ENCODE measurements around the gene CLEC7A. TPM values are rescaled to one million over a fixed set of nuclear protein-coding genes. Genes with fewer than 3 reads are reported as not detected.

The CLEC7A gene
- total and polyA plus RNA-seq, 8 donors: 0.60 to 8.5 (median 1.1) TPM

DNA sequence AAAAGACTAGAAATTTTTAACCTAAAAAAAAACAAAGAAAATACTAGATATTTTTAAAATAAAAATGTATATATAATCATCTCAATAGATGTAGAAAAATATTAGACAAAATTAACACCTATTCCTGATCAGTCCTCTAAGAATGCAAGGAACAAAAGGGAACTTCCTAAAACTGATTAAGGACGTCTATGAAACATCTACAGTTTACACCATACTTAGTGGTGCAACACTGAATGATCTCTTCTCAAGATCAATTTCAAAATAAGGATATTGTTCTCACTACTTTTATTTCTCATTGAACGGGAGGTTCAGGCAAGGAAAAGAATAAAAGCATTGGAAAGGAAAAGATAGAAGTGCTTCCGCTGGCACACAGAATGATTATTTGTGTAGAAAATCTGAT, 26.0 kb upstream of the CLEC7A start:
- WGBS, 2 donors: 64 to 76% methylated on average over 3 of the region's 3 CpGs
- Histone ChIP-seq H3K27ac (no peak overlapping the region), H3K27me3 (no peaks in the 10 kb centered on the region), H3K36me3 (no peaks in the 10 kb centered on the region), H3K9me3 (no peaks in the 10 kb centered on the region), H3K4me3 (no peak overlapping the region), H3K4me1 (peaks cover 0 to 5% (median 0%) of the 10 kb centered on the region in 3 donors)
- no peak for TF ChIP-seq CTCF (IDR thresholded peaks at IDR 0.05)
- DNase-seq (no peak), ATAC-seq (no peak), FAIRE-seq (no peak)
- intact Hi-C loops (cut with DNase I): loop anchor here in 1 of 3 donors (5.0 kb wide), 1 partner anchor 36 kb away; no protein-coding TSS in a partner anchor

- DNase-seq (no peak), ATAC-seq (peak in 2 of 4 donors; percentile 8 to 17), FAIRE-seq (no peak)
- TF ChIP-seq CTCF (IDR thresholded peaks at IDR 0.05): no peak
- no peaks in the 10 kb centered on the region for H3K9me3 ChIP-seq
- peak overlapping the region in 1 of 4 donors; percentile 68 for H3K27ac ChIP-seq
- H3K4me3 ChIP-seq: peak overlapping the region in 2 of 4 donors; percentile 46 to 71
- WGBS, 2 donors: 54 to 56% methylated on average over 6 of the region's 6 CpGs
- intact Hi-C loops (cut with DNase I): no loop called here
- no peaks in the 10 kb centered on the region for H3K27me3 ChIP-seq
- no peaks in the 10 kb centered on the region for H3K36me3 ChIP-seq
- peaks cover 0 to 5% (median 0%) of the 10 kb centered on the region in 3 donors for H3K4me1 ChIP-seq
These were observed 24.1 kb upstream of the CLEC7A start for GRCh38 chr12:10154145-10154496.

DNA sequence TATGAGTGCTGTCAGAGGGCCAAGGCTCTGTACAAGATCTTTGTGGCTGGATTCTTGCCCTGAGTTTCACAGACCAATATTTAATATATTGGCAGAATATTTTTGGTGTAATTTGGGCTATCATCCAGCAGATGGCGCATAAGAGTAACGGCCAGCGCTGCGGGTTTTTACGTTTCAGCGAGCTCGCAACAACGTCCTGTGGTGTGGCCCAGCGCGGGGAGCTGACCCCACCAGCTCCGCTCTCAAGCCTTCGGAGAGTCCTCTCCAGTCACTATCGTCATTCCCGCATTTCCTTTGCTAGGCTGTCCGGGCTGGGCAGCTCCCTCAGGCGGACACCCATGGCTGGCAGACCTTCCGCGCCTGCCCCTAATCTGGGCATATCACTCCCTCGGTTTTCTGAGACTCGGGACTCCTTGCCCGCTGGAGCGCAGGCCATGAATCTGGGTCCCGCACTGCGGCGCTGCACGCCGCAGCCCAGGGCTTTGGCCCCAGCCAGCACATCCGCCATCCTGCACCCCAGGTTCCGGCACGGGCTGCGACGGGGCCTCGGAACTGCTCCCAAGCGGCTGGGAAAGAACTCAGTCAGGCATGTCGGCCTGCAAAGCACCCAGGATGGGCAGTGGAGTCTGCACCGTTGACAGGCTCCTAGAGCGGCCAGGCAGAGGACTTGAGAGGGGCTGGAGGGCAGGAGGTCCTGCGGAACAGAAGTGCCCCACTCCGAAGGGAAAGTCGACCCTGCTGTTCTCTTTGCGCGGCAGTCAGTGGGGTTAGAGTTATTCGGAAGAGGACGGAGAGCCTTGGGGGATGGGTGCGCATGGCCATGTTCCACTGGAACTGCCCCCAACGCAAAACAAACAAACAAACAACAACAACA, 23.5 kb upstream of the CLEC7A start:
- Histone ChIP-seq H3K27ac (peak overlapping the region in 3 of 4 donors; percentile 50 to 70 (median 68)), H3K27me3 (no peaks in the 10 kb centered on the region), H3K36me3 (no peaks in the 10 kb centered on the region), H3K4me1 (peaks cover 0 to 5% (median 0%) of the 10 kb centered on the region in 3 donors), H3K4me3 (peak overlapping the region; percentile 24 to 71 (median 36)), H3K9me3 (no peaks in the 10 kb centered on the region)
- peak; percentile 84 to 96 (median 94) for ATAC-seq
- FAIRE-seq: no peak
- WGBS, 2 donors: 2 to 3% methylated on average over 46 of the region's 46 CpGs
- intact Hi-C loops (cut with DNase I): no loop called here
- DNase-seq: peak; percentile 40 to 77 (median 66)
- peak; percentile 50 to 70 (median 67) for TF ChIP-seq CTCF (IDR thresholded peaks at IDR 0.05)

GRCh38 chr12:10151621-10152020, 21.6 kb upstream of the CLEC7A start:
- intact Hi-C loops (cut with DNase I): no loop called here
- ATAC-seq: no peak

More at GRCh38 chr12:10151621-10152020, 21.6 kb upstream of the CLEC7A start:
- DNase-seq: no peak
- WGBS, 2 donors: 45 to 58% methylated on average over 2 of the region's 2 CpGs
- FAIRE-seq: no peak
- Histone ChIP-seq H3K27me3 (no peaks in the 10 kb centered on the region), H3K36me3 (no peaks in the 10 kb centered on the region), H3K4me1 (peaks cover 0 to 5% (median 0%) of the 10 kb centered on the region in 3 donors), H3K27ac (no peak overlapping the region), H3K4me3 (no peak overlapping the region), H3K9me3 (no peaks in the 10 kb centered on the region)
- TF ChIP-seq CTCF (IDR thresholded peaks at IDR 0.05): no peak

All from pancreas (tissue), 10 donors.